Breast epithelium (tissue), 4 donors: Measurements from ENCODE around the gene GPC3. TPM values are rescaled to one million over a fixed set of nuclear protein-coding genes. Genes with fewer than 3 reads are reported as not detected.

ENCODE experiments used
- DNase-seq, 2 donors: peaks; one replicate each; pipeline ENCODE4 v3.0.0-alpha.2; 2019; ENCODE audit warnings: low spot score in 2 of 2
- H3K27ac ChIP-seq, 2 donors: fragments of 200-600 bp; sonication (generic) in 1 of 2; one replicate each; pipeline ENCODE4 v1.5.1; 2016 to 2019; ENCODE audit warnings: mild to moderate bottlenecking in 1 of 2
- H3K27me3 ChIP-seq, 2 donors: fragments of 200-600 bp; sonication (generic) in 1 of 2; one replicate each; pipeline versions ENCODE4 v1.5.1 to v1.6.0; 2017 to 2019; ENCODE audit warnings: control low read depth in 1 of 2, mild to moderate bottlenecking in 1 of 2
- H3K36me3 ChIP-seq: fragments of 200-600 bp; one replicate; pipeline ENCODE4 v1.5.1; 2019
- H3K4me1 ChIP-seq, 2 donors: fragments of 200-600 bp; sonication (generic); one replicate each; pipeline ENCODE4 v1.5.1; 2016 to 2019; ENCODE audit warnings: control low read depth in 1 of 2
- H3K4me3 ChIP-seq, 3 donors: fragments of 200-600 bp; sonication (generic); 1 replicate in 2 of 3; 2 replicates in 1 of 3; pipeline ENCODE4 v1.5.1; 2016 to 2019; ENCODE audit warnings: mild to moderate bottlenecking in 3 of 3, moderate library complexity in 2 of 3
- H3K9me3 ChIP-seq, 2 donors: fragments of 200-600 bp; sonication (generic) in 1 of 2; one replicate each; pipeline ENCODE4 v1.5.1; 2016 to 2019; ENCODE audit warnings: control low read depth in 1 of 2
- POLR2A ChIP-seq: fragments of 450-650 bp; IDR thresholded peaks from one replicate; pipeline ENCODE4 v1.6.1; 2016; ENCODE audit warnings: antibody characterized with exemption, mild to moderate bottlenecking, moderate library complexity
- POLR2AphosphoS5 ChIP-seq, 3 donors: sonication (generic); formaldehyde crosslinking; IDR thresholded peaks; one replicate each; pipeline ENCODE4 v1.6.1; 2017; ENCODE audit warnings: antibody characterized with exemption in 3 of 3
- intact Hi-C: fragments of 100-400 bp; cut with DNase I; formaldehyde crosslinking; loops from one replicate; pipeline ENCODE4 v1.15.1; 2023; ENCODE audit warnings: low total_unique reads
- total RNA-seq, 3 donors: library from RNA; depleted of rRNA; stranded (reverse); fragments of >200 nt; gene quantifications; one replicate each; pipeline ENCODE4 v1.1.0, GENCODE V29; 2016
- TF ChIP-seq, protein P1 (sequence below), 3 donors: fragments of 450-650 bp; IDR thresholded peaks; one replicate each; pipeline ENCODE4 v1.5.1; 2016 to 2017; ENCODE audit warnings: antibody characterized with exemption in 3 of 3, mild to moderate bottlenecking in 3 of 3, moderate library complexity in 3 of 3

The GPC3 gene
- total RNA-seq, 3 donors from 2014 or later: 29.7 to 99.2 (median 89.1) TPM

DNA sequence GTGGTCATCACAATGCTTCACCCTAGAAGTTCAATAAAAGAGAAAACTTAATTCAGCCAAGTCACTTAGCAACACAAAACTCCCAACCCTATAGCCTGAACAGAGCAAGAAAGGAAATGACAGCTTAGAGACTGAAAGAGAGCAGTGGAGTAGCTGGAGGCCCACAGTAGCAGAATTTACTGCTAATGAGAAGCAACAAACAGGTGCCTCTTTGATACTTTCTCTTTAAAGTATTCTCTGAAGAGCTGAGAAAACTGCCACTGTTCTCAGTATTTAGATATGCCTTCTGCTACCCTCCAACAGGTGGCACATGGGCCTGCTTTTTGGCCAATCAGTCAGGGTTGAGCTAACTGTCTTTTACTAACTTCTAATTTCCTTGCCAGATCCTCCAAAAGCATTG is 240.0 kb downstream of the GPC3 start:
- H3K36me3 ChIP-seq: no peaks in the 10 kb centered on the region
- no peaks in the 10 kb centered on the region for H3K9me3 ChIP-seq
- intact Hi-C loops: no loop called here
- H3K27ac ChIP-seq: no peak overlapping the region
- DNase-seq: no peak
- H3K27me3 ChIP-seq: peaks cover 0 to 33% of the 10 kb centered on the region in 2 donors
- H3K4me3 ChIP-seq: no peak overlapping the region
- H3K4me1 ChIP-seq: no peaks in the 10 kb centered on the region
- TF ChIP-seq POLR2A: no peak
- no peak for TF ChIP-seq POLR2AphosphoS5 (IDR thresholded peaks at IDR 0.05)
- TF ChIP-seq, protein P1, sequence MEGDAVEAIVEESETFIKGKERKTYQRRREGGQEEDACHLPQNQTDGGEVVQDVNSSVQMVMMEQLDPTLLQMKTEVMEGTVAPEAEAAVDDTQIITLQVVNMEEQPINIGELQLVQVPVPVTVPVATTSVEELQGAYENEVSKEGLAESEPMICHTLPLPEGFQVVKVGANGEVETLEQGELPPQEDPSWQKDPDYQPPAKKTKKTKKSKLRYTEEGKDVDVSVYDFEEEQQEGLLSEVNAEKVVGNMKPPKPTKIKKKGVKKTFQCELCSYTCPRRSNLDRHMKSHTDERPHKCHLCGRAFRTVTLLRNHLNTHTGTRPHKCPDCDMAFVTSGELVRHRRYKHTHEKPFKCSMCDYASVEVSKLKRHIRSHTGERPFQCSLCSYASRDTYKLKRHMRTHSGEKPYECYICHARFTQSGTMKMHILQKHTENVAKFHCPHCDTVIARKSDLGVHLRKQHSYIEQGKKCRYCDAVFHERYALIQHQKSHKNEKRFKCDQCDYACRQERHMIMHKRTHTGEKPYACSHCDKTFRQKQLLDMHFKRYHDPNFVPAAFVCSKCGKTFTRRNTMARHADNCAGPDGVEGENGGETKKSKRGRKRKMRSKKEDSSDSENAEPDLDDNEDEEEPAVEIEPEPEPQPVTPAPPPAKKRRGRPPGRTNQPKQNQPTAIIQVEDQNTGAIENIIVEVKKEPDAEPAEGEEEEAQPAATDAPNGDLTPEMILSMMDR (IDR thresholded peaks at IDR 0.05): no peak

DNA sequence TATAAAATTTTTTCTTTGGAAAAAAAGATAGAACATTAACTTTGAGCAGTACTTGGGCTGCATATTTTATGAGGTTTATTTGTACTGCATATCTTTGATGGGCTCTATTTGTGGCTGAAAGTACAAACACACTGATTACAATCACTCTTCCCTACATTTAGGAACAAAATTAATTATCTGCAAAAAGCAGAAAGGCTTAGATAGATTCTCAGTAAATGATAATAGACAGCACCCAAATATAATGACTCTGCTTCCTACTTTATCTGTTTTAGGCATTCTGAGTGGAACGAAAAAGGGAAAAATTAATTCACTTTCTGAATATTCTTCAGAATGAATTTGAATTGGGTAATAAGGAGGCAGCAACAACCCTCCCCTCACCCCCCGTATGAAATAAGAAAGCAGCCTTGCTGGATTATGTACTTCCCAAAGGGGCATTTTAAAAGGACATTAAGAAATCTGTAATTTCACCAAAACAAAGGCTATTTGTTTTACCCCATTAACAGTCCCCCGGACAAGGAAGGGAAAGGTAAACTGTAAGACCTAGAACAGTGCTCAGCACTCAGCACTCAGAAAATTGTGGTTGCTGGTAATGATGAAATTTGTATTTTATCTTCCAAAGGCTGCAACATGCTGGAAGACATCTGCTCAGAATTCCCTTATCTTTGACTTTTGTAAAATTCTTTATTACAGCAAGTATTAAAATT is 242.6 kb downstream of the GPC3 start:
- DNase-seq: no peak
- Histone ChIP-seq H3K27ac (no peak overlapping the region), H3K36me3 (no peaks in the 10 kb centered on the region), H3K9me3 (no peaks in the 10 kb centered on the region), H3K4me3 (no peak overlapping the region), H3K4me1 (no peaks in the 10 kb centered on the region), H3K27me3 (peaks cover 0 to 21% of the 10 kb centered on the region in 2 donors)
- intact Hi-C loops: no loop called here
- TF ChIP-seq POLR2A: no peak
- TF ChIP-seq POLR2AphosphoS5 (IDR thresholded peaks at IDR 0.05): no peak
- TF ChIP-seq, protein P1 (IDR thresholded peaks at IDR 0.05): no peak

DNA sequence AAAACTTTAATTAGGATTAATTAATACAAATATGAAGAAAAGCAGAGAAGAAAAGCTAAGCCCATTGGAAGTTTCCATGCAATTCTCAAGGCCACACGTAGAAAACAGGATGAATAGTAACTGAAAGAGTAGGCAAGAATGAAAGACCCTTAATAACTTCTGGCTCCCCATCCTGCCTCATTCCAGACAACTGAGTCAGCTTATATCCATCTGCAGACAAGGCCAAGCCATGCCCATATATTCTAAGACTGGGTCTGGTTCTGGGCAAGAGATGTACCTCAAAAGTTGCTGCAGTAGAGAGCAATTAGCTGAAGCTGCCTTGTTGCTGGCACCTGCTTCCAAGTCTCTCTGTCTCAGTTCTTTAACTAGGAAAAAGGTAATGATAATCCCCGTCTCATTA is 244.1 kb downstream of the GPC3 start:
- no peak for DNase-seq
- Histone ChIP-seq H3K27me3 (peaks cover 0 to 17% of the 10 kb centered on the region in 2 donors), H3K9me3 (no peaks in the 10 kb centered on the region), H3K4me1 (no peaks in the 10 kb centered on the region), H3K27ac (no peak overlapping the region), H3K4me3 (no peak overlapping the region), H3K36me3 (no peaks in the 10 kb centered on the region)
- TF ChIP-seq, protein P1 (IDR thresholded peaks at IDR 0.05): no peak
- TF ChIP-seq POLR2AphosphoS5 (IDR thresholded peaks at IDR 0.05) (no peak), POLR2A (no peak)
- intact Hi-C loops: no loop called here

DNA sequence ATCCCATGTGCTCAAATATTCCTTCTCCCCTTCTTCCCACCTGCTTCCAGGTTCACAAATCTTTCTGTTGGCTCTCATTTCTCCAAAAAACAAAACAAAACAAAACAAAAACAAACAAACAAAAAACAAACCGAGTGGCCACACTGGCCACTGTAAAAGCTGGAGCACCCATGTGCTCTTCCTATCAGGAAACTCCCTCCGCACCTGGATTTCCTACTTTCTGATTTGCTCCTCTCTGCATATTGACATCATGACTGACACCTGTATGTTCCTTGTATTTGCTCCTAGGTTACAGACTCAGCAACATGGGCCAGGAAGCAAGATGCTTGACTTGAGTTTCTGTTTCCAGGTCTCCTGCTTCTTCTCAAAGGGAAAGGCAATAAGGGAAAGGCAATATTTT is 258.8 kb downstream of the GPC3 start:
- Histone ChIP-seq H3K4me3 (no peak overlapping the region), H3K27me3 (peaks cover 0 to 52% of the 10 kb centered on the region in 2 donors), H3K27ac (no peak overlapping the region), H3K36me3 (no peaks in the 10 kb centered on the region), H3K9me3 (no peaks in the 10 kb centered on the region), H3K4me1 (no peaks in the 10 kb centered on the region)
- no peak for TF ChIP-seq POLR2A
- TF ChIP-seq, protein P1 (IDR thresholded peaks at IDR 0.05): no peak
- no peak for TF ChIP-seq POLR2AphosphoS5 (IDR thresholded peaks at IDR 0.05)
- intact Hi-C loops: no loop called here
- DNase-seq: no peak

DNA sequence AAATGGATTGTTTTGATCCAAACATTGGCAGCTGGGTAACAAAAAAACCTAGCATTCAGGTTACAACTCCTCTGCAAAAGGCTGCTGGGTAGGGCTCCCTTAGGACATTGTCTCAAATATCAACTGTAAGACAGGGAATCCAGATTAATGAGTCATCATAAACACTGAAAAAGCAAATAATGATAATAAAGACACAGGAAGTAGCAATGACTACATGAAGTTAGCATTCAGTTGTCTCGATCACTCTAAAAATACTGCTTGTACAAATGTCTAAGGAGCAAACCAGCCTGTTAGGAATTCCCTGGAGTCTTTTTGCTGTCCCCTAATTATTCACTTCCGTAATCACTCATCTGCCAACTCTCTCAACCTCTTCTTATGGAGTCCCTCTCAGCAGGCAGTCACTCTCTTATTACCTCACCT is 259.2 kb downstream of the GPC3 start:
- Histone ChIP-seq H3K27ac (no peak overlapping the region), H3K4me3 (no peak overlapping the region), H3K9me3 (no peaks in the 10 kb centered on the region), H3K4me1 (no peaks in the 10 kb centered on the region), H3K27me3 (peaks cover 0 to 52% of the 10 kb centered on the region in 2 donors), H3K36me3 (no peaks in the 10 kb centered on the region)
- DNase-seq: no peak
- intact Hi-C loops: no loop called here
- TF ChIP-seq, protein P1 (IDR thresholded peaks at IDR 0.05): no peak
- TF ChIP-seq POLR2AphosphoS5 (IDR thresholded peaks at IDR 0.05) (no peak), POLR2A (no peak)
